DMS114 treated with DMSO at 0.1 percent for 48 hours (cell line): ENCODE measurements around the gene CDK14.
"Not testable (repeated sequence)": the region's sequence is repeated elsewhere in the genome, so short reads cannot be mapped to it uniquely, and the experiment has no call there.

Source experiments
- DNase-seq: peaks from one replicate; lab custom pipeline; 2025; ENCODE audit not compliant: unreplicated experiment; lab: John Stamatoyannopoulos, UW

Gene CDK14

GRCh38 chr7:90889644-90890043, 293.5 kb downstream of the CDK14 start:
- no peak for DNase-seq

DNA sequence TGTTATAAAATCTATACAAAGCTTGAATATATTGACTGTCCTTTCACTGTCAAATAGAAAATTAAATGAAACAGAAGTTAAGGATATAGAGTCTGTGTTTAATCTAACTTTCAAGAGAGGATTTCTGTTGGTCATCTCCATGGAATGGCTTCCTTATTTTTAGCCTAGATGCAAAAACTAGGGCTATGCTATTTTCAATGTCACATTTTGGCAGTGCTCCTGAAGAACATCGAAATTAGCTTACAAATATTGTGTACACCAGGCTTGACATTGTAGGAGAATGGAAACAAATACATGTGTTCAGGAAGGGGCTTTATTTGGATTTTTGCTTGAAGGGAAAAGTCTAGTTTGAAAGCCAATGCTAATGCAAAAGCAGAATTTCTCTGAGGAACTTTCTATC, 295.4 kb downstream of the CDK14 start:
- no peak for DNase-seq

GRCh38 chr7:90892213-90892612, 296.1 kb downstream of the CDK14 start:
- no peak for DNase-seq

DNA sequence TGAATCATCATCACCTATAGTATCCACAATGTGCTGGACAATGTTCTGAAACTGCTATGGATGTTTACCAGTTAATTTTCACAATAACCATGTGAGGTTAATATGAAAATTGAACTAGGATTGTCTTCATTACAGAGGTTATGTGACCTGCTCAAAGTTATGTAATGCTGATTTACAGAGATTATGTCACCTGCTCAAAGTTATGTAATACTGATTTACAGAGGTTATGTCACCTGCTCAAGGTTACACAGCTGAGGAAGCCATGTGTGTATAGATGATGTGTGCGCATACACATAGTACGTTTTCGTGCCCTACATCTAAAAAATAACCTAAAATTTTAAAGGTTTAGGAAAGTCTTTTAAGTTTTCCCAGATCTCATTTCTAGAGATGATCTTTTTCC, 298.0 kb downstream of the CDK14 start:
- no peak for DNase-seq

DNA sequence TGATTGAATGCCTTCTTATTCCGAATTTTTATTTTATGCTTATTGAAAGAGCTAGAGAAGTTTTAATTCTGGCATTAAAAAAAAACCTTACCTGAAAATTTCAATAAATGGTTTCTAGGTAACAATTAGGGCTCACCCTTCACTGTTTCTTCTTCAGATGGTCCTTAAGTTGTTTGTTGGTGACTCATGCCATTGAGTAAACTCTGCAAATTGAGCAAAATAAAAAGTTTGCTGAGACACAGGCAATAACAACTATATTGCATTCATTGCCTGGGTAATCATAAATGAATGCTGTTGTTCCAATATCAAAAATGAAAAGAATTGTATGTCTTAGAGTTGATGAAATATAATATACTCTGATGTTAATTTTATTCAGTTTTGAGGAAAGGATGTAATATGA, 300.3 kb downstream of the CDK14 start:
- no peak for DNase-seq

GRCh38 chr7:90897961-90898469, 301.9 kb downstream of the CDK14 start:
- no peak for DNase-seq

DNA sequence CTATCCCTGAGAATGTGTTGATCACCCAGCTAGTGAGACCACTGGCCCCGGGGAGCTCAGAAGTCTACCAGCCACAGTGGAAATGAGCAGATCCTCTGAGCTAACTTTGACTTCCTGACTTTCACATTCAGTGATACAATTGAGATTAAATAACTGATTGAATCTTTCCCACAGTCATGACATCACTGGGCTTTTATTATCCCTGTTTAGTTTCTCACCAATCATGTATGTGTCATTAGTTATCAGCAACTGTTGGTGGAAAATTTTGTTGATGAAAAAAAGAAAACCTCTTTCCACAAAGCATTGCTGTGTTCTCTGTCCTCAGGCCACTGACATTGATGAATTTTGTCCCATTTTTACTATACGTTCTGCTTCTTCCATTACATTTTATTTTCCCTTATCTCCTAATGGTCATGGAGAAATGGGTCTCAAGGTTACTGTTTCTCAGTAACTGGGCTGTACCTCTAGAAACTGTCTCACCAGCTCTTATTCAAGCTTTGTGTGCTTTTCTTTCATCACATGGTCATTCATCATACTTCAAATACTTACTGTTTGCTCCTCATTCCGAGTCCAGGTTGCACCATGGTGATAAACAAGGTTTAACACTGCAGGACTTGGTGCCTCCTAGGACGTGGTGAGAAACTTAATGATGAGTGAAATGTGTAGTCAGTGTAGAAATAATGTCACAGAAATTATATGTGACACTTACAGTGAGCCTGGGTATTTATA, 304.7 kb downstream of the CDK14 start:
- DNase-seq, result no peak

GRCh38 chr7:90903841-90904240, 307.7 kb downstream of the CDK14 start:
- DNase-seq, result no peak

DNA sequence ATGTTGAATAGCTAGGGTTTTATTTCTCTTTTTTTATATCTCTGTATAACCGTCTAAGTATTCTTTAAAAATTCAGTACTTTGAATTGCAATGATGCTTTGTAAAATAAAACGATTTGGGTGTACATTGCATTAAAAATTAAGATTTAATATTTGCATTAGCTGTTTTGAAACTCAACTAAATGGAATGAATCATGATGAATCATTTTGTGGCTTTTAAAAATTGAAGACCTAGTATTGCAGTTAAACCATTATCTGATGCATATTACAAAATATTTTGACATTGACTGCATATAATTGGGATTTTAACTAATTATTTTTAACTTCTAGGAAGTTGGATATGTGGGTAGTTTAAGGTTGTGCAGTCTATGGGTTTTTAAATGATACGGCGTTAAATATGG, 314.0 kb downstream of the CDK14 start:
- no peak for DNase-seq

DNA sequence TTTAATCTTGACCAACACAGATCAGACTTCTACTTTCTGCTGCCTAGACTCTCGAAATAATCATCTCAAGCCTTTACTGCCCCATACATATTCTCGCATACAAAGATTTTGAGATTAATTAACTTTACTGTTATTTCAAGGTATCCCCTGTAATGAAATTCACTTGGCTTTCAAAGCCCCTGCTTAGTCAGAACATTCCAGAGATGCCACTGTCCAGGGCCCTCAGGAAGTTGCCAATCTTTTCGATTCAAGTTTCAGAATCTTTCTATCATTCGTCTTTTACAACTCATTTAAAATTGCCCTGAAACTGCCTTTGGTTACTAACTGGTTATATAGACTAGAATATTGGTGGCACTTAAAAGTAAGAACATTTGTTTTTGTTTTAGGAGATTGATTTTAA, 320.2 kb downstream of the CDK14 start:
- DNase-seq, result no peak

DNA sequence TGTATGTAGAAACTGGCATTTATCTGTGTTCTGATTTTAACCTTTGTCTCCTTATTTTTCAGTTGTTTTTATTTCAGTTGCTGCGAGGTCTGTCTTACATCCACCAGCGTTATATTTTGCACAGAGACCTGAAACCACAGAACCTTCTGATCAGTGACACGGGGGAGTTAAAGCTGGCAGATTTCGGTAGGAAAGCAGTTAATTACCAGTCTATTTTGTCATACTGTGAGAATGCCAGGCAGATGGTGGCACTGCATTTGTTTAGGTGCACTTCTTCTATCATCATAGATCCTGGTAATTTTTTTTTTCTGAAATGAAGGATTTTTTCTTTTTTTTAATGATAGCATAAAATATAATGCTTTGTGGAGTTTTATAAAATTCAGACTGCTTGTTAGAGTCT, 321.4 kb downstream of the CDK14 start:
- DNase-seq, result no peak

GRCh38 chr7:90918303-90918702, 322.2 kb downstream of the CDK14 start:
- no peak for DNase-seq

- DNase-seq, result no peak
Observed at GRCh38 chr7:90919816-90920215, 323.7 kb downstream of the CDK14 start.

GRCh38 chr7:90920336-90920735, 324.2 kb downstream of the CDK14 start:
- no peak for DNase-seq

DNA sequence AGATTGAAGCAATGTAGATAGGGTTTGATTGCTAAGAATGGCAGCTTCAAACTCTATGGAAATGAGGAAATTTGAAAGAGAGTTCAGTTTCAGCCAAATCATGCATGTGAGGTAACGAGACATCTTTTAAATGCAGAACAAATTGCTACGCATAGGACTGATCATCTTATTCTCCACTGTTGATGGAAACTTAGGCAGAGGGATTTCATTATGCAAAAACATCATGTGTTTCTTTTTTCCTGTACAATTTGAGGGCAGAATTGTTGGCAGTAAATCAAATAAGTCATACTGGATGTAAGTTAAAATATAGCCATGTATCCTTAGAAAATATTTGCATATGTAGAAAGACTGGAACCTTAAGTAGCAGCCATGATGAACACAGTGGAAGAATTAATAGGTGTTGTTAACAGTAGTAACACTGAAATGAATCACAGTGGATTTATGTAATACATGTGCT, 327.4 kb downstream of the CDK14 start:
- no peak for DNase-seq

GRCh38 chr7:90928700-90929424, 332.7 kb downstream of the CDK14 start:
- DNase-seq, result not testable (repeated sequence)

DNA sequence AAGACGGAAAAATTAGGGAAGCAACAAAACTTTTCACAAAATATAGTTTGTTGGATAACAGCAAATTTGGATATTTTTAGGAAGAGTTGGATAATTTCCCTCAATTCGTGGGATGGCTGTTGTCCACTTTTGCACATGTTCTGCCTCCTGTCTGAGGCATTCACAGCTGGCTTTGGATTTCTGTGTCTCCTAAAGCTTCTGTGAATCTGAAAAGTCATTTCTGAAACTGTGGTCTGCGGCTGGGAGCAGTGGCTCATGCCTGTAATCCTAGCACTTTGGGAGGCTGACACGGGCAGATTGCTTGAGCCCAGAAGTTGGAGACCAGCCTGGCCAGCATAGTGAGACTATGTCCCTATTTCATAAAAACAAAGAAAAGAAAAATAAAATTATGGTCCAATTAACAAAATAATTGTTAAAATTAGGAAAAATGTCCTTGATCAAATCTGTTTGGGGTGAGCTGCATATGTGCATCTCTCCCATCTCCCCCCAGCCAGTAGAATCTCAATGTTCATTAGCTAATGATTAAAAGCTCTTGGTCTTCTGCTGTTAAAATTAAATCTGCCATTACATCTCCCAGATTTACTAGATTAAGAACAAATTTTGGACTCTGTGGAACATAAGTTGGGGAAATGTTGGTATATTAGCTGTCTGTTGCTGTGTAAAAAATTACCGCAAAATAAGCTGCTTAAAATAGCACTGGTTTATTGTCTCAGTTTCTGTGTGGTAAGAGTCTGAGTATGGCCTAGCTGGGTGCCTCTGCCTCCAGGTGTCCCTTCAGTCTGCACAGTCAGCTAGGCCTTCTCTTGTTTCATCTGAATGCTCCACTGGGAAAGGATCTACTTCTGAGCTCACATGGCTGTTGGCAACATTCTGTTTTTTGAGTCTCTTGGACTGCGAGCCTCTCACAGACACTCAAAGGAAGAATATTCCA, 336.1 kb downstream of the CDK14 start:
- no peak for DNase-seq

DNA sequence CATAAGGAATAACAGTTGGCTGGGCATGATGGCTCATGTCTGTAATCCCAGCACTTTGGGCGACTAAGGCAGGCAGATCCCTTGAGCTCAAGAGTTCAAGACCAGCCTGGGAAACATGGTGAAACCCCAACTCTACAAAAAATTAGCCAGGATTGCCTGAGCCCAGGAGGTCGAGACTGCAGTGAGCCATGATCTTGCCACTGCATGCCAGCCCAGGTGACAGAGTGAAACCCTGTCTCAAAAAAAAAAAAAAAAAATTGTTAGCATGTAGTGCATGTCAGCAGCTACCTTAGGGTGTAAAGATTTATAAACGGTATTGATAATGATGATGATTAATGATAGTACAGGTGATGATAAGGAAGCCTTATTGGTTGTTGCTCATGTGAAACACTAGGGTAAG, 336.9 kb downstream of the CDK14 start:
- DNase-seq, result no peak

- no peak for DNase-seq
Observed at GRCh38 chr7:90933984-90934383, 337.9 kb downstream of the CDK14 start.

GRCh38 chr7:90938371-90938770, 342.2 kb downstream of the CDK14 start:
- no peak for DNase-seq

GRCh38 chr7:90939666-90940065, 343.5 kb downstream of the CDK14 start:
- DNase-seq, result no peak
